ENCODE measurements around the gene FOXM1. TPM values are rescaled to one million over a fixed set of nuclear protein-coding genes. Genes with fewer than 3 reads are reported as not detected.
A peak's percentile ranks its signal among the peaks of the same experiment; 100 is the strongest.

The FOXM1 gene
- polyA plus RNA-seq, 5 donors: 24.6 to 45.3 (median 32.0) TPM

- no peak for DNase-seq
These were observed 32.2 kb downstream of the FOXM1 start for GRCh38 chr12:2844786-2845185.

- DNase-seq: no peak
These were observed 34.0 kb downstream of the FOXM1 start for GRCh38 chr12:2842948-2843347.

- DNase-seq: no peak
These were observed 35.8 kb downstream of the FOXM1 start for GRCh38 chr12:2841056-2841650.

GRCh38 chr12:2836574-2836973 is 40.4 kb downstream of the FOXM1 start:
- DNase-seq: no peak

- DNase-seq: no peak
These were observed 41.1 kb downstream of the FOXM1 start for GRCh38 chr12:2835691-2836403.

- peak; percentile 85 to 87 for DNase-seq
These were observed 42.1 kb downstream of the FOXM1 start, which contains the start of gene NRIP2 for GRCh38 chr12:2834581-2835491. TSS of gene NRIP2 (minus strand) at chr12:2835035. CDS start at chr12:2834983, 52 bp downstream.

GRCh38 chr12:2833810-2834209 is 43.2 kb downstream of the FOXM1 start:
- DNase-seq: no peak

GRCh38 chr12:2833327-2833726 is 43.6 kb downstream of the FOXM1 start:
- DNase-seq: no peak

- no peak for DNase-seq
These were observed 44.3 kb downstream of the FOXM1 start for GRCh38 chr12:2832550-2833127.

- no peak for DNase-seq
These were observed 47.7 kb downstream of the FOXM1 start for GRCh38 chr12:2829275-2829674.

- no peak for DNase-seq
These were observed 50.1 kb downstream of the FOXM1 start for GRCh38 chr12:2826721-2827515.

- DNase-seq: no peak
These were observed 50.9 kb downstream of the FOXM1 start for GRCh38 chr12:2826036-2826435.

- DNase-seq: no peak
These were observed 51.8 kb downstream of the FOXM1 start for GRCh38 chr12:2825132-2825531.

- DNase-seq: no peak
These were observed 52.4 kb downstream of the FOXM1 start for GRCh38 chr12:2824541-2824940.

- DNase-seq: no peak
These were observed 53.5 kb downstream of the FOXM1 start for GRCh38 chr12:2823483-2823882.

GRCh38 chr12:2820432-2820831 is 56.5 kb downstream of the FOXM1 start:
- DNase-seq: no peak

GRCh38 chr12:2819810-2820209 is 57.2 kb downstream of the FOXM1 start:
- no peak for DNase-seq

- DNase-seq: peak in 1 of 2 donors; percentile 34
These were observed 63.5 kb downstream of the FOXM1 start for GRCh38 chr12:2813214-2814185.

GRCh38 chr12:2812290-2813213 is 64.4 kb downstream of the FOXM1 start, which contains the start of gene ITFG2:
TSS of gene ITFG2 (plus strand) at chr12:2812668. CDS start at chr12:2812761, 93 bp downstream.
- DNase-seq: peak; percentile 99
